Dendritic cell treated with granulocyte-macrophage colony-stimulating factor and Interleukin-4, amounts not matched to agents 40 ng/mL and 50 ng/mL, for 4 days (primary cell): ENCODE data around the gene PP2D1.
"Not testable (repeated sequence)": the region's sequence is repeated elsewhere in the genome, so short reads cannot be mapped to it uniquely, and the experiment has no call there.

Experiments used
- H3K27ac Mint-ChIP-seq: one replicate; pipeline ENCODE4 v1.8.0; 2022; ENCODE audit warnings: mild to moderate bottlenecking, mixed read lengths
- H3K27me3 Mint-ChIP-seq: one replicate; pipeline ENCODE4 v1.8.0; 2022; ENCODE audit warnings: mild to moderate bottlenecking, mixed read lengths
- H3K36me3 Mint-ChIP-seq: one replicate; pipeline ENCODE4 v1.8.0; 2022; ENCODE audit warnings: low read depth, mixed read lengths
- H3K4me1 Mint-ChIP-seq: one replicate; pipeline ENCODE4 v1.8.0; 2022; ENCODE audit warnings: low read depth, mixed read lengths
- H3K4me3 Mint-ChIP-seq: one replicate; pipeline ENCODE4 v1.8.0; 2022; ENCODE audit warnings: mild to moderate bottlenecking, moderate library complexity, mixed read lengths
- H3K9me3 Mint-ChIP-seq: one replicate; pipeline ENCODE4 v1.8.0; 2022; ENCODE audit warnings: mixed read lengths
- intact Hi-C: fragments of 100-400 bp; cut with micrococcal nuclease; formaldehyde crosslinking; loops from one replicate; pipeline ENCODE4 v1.15.0; 2022

Gene PP2D1

DNA sequence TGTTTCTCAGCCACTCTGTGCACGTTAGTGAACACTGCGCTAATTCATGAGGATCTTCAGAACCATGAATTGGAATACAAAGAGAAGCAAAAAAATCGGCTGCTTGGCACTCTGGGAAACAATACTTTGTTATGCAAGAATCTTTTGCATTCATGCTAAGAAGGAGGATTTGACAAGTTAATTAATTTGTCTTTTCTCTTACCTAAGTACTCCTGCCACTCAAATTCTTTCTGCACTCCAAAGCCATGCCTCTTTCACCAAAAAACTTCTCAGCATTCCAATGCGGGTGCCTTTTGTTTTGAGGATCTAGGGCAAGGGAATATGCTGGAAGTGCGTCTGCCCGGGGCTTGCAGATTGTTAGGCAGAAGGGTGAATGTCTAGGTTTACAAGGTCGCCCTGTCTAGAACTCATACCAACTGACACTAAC lies 16.9 kb upstream of the PP2D1 start:
- Mint-ChIP-seq H3K27ac (no peak overlapping the region), H3K9me3 (no peaks in the 10 kb centered on the region), H3K27me3 (no peaks in the 10 kb centered on the region), H3K36me3 (no peaks in the 10 kb centered on the region), H3K4me3 (no peak overlapping the region), H3K4me1 (peaks cover 5% of the 10 kb centered on the region)
- intact Hi-C loops, result no loop called here

DNA sequence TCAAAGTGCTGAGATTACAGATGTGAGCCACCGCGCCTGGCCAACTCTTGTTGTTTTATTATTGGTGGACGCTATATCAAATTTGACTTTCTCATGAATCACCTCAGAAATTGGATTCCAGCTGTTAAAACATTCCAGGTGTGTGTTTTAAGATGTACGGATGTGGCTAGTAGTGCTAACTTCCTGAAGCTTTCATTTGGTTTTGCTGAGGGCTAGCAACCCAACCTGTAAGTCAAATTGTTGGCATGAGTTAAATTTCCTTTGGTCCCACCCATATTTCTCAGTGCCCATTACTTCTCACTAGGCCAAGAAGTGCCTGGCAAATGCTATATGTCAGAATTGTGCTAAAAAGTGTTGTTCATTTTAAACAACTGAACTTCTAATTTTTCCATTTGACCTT lies 15.1 kb upstream of the PP2D1 start:
- no peak overlapping the region for H3K27ac Mint-ChIP-seq
- intact Hi-C loops, result no loop called here
- H3K27me3 Mint-ChIP-seq, result no peaks in the 10 kb centered on the region
- H3K4me3 Mint-ChIP-seq, result no peak overlapping the region
- H3K4me1 Mint-ChIP-seq, result peaks cover 11% of the 10 kb centered on the region
- H3K9me3 Mint-ChIP-seq, result no peaks in the 10 kb centered on the region
- H3K36me3 Mint-ChIP-seq, result no peaks in the 10 kb centered on the region

DNA sequence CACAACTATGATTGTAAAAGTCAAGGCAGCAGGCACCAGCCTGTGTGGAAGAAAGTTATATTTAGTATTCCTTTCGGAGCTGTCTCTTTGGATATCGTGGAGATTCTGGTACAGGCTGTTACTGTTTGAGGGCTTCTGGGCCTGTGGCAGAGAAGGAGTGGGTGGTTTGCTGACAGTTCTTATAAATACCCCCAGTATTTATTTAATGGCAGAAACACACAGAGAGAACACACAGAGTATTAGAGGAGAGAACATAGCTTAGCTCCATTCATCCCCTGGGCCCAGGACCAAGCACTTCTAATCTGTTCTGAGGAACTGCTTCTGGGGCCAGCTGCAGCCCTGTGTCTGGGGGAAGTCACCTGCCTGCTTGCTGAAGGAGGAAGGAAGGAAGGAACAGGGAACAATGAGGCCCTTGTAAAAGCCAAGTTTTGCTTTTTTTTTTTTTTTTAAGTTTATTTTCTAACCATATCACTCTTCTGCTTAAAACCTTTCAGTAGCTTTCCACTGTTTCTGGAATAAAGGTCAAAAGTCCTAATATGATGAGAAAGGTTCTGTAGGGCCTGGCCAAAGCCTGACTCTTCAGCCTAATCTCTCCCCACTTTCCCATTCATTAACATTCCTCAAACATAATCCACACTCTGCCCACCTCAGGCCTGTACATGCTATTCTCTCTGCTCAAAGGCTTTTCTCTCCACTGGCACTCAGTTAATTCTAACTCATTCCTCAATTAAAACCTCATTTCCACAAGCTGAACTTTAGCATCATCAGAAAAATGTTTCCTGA lies 11.8 kb upstream of the PP2D1 start:
- H3K27ac Mint-ChIP-seq, result no peak overlapping the region
- H3K4me1 Mint-ChIP-seq, result peaks cover 11% of the 10 kb centered on the region
- intact Hi-C loops, result no loop called here
- H3K4me3 Mint-ChIP-seq, result no peak overlapping the region
- H3K27me3 Mint-ChIP-seq, result no peaks in the 10 kb centered on the region
- no peaks in the 10 kb centered on the region for H3K9me3 Mint-ChIP-seq
- H3K36me3 Mint-ChIP-seq, result no peaks in the 10 kb centered on the region

DNA sequence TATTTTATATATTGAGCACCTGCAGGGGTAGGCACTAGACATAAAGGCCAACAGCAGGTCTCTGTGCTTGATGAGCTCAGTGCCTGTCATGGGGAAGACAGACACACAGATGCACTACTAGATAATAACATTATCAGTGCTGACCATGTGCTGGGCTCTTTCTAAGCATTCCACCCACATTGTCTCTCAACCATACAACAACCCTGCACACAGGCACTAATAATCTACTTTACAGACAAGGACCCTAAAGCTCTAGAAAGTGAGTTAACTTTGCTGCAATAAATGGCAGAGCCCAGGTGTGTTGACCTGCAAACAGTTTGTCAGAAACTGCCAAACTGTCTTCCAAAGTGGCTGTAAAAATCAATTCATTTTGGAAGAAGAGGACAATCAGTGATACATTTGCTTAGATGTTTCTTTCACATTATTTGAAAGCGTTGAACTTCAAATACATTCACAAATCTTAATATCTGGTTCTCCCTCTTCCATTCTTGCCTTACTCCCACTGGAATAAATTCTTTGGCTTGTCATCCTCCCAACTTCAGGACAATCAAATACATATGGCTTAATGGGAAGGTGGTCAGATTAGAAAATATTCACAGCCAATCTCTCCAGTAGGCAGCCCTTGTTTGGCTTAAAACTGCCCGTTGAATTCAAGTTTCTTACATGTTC lies 11.0 kb upstream of the PP2D1 start:
- H3K4me1 Mint-ChIP-seq, result peaks cover 11% of the 10 kb centered on the region

GRCh38 chr3:20016076-20016475 lies 4.0 kb upstream of the PP2D1 start:
- H3K36me3 Mint-ChIP-seq, H3K4me3 Mint-ChIP-seq, H3K9me3 Mint-ChIP-seq, H3K27me3 Mint-ChIP-seq, intact Hi-C loops, H3K4me1 Mint-ChIP-seq, H3K27ac Mint-ChIP-seq: not testable (repeated sequence)

More for the DNA sequence above, 11.0 kb upstream of the PP2D1 start:
- H3K27ac Mint-ChIP-seq, result no peak overlapping the region
- intact Hi-C loops, result no loop called here
- H3K36me3 Mint-ChIP-seq, result no peaks in the 10 kb centered on the region
- no peaks in the 10 kb centered on the region for H3K9me3 Mint-ChIP-seq
- no peak overlapping the region for H3K4me3 Mint-ChIP-seq
- no peaks in the 10 kb centered on the region for H3K27me3 Mint-ChIP-seq

- Mint-ChIP-seq H3K9me3 (no peaks in the 10 kb centered on the region), H3K27ac (no peak overlapping the region), H3K4me3 (no peak overlapping the region), H3K36me3 (no peaks in the 10 kb centered on the region), H3K27me3 (no peaks in the 10 kb centered on the region), H3K4me1 (no peaks in the 10 kb centered on the region)
- intact Hi-C loops, result no loop called here
Observed at GRCh38 chr3:20015525-20015924, 3.5 kb upstream of the PP2D1 start.

GRCh38 chr3:20013396-20013795 lies 1.3 kb upstream of the PP2D1 start:
- Mint-ChIP-seq H3K27ac (no peak overlapping the region), H3K27me3 (no peaks in the 10 kb centered on the region), H3K36me3 (no peaks in the 10 kb centered on the region), H3K9me3 (no peaks in the 10 kb centered on the region), H3K4me3 (no peak overlapping the region), H3K4me1 (no peaks in the 10 kb centered on the region)
- intact Hi-C loops, result no loop called here

GRCh38 chr3:20008646-20009045 lies 3.4 kb downstream of the PP2D1 start:
- Mint-ChIP-seq H3K4me1 (no peaks in the 10 kb centered on the region), H3K9me3 (no peaks in the 10 kb centered on the region), H3K27me3 (no peaks in the 10 kb centered on the region), H3K36me3 (no peaks in the 10 kb centered on the region), H3K4me3 (no peak overlapping the region), H3K27ac (no peak overlapping the region)
- intact Hi-C loops, result no loop called here

DNA sequence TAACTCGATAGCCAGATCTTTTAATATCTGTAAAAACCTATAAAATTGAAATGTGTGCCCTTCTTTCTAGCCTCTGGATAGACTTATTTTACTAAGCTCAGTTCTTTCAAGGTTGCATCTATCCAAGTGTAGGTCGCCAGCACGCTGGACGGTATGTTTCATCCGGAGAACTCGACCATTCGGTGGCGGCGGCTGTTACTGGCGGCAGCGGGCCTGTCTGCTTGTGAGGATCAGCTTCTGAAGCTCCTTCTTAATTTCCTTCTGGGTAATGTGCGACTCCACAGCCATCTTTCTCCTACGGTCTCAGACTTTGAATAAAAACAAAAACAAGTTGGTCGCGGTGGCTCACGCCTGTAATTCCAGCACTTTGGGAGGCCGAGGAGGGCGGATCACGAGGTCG lies 4.1 kb downstream of the PP2D1 start:
- Mint-ChIP-seq H3K4me3 (no peak overlapping the region), H3K27ac (no peak overlapping the region), H3K27me3 (no peaks in the 10 kb centered on the region), H3K36me3 (no peaks in the 10 kb centered on the region), H3K4me1 (no peaks in the 10 kb centered on the region), H3K9me3 (no peaks in the 10 kb centered on the region)
- intact Hi-C loops, result no loop called here

GRCh38 chr3:20001932-20002331 lies 10.1 kb downstream of the PP2D1 start:
- Mint-ChIP-seq H3K36me3 (no peaks in the 10 kb centered on the region), H3K4me3 (no peak overlapping the region), H3K27me3 (no peaks in the 10 kb centered on the region)

DNA sequence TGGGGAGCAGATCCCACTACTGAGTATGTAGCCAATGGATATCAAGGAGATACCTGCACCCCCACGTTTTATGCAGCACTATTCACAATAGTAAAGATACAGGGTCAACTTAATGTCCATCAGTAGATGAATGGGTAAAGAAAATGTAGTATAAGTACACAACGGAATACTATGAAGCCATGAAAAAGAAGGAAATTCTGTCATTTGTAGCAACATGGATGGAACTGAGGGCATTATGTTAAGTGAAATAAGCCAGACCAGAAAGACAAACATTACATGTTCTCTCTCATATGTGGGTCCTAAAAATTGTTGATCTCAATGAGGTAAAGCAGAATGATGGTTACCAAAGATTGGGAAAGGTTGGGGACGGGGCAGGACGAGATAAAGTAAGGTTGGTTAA lies 14.6 kb downstream of the PP2D1 start:
- no peak overlapping the region for H3K4me3 Mint-ChIP-seq
- no peaks in the 10 kb centered on the region for H3K9me3 Mint-ChIP-seq
- intact Hi-C loops, result no loop called here
- no peaks in the 10 kb centered on the region for H3K27me3 Mint-ChIP-seq
- no peaks in the 10 kb centered on the region for H3K4me1 Mint-ChIP-seq
- H3K36me3 Mint-ChIP-seq, result no peaks in the 10 kb centered on the region
- H3K27ac Mint-ChIP-seq, result no peak overlapping the region

More at GRCh38 chr3:20001932-20002331, 10.1 kb downstream of the PP2D1 start:
- Mint-ChIP-seq H3K4me1 (no peaks in the 10 kb centered on the region), H3K9me3 (no peaks in the 10 kb centered on the region), H3K27ac (no peak overlapping the region)
- intact Hi-C loops, result no loop called here

- intact Hi-C loops, result no loop called here
- Mint-ChIP-seq H3K36me3 (no peaks in the 10 kb centered on the region), H3K27ac (no peak overlapping the region), H3K4me3 (no peak overlapping the region), H3K9me3 (no peaks in the 10 kb centered on the region), H3K4me1 (no peaks in the 10 kb centered on the region), H3K27me3 (no peaks in the 10 kb centered on the region)
Observed at GRCh38 chr3:19994796-19995195, 17.3 kb downstream of the PP2D1 start.

DNA sequence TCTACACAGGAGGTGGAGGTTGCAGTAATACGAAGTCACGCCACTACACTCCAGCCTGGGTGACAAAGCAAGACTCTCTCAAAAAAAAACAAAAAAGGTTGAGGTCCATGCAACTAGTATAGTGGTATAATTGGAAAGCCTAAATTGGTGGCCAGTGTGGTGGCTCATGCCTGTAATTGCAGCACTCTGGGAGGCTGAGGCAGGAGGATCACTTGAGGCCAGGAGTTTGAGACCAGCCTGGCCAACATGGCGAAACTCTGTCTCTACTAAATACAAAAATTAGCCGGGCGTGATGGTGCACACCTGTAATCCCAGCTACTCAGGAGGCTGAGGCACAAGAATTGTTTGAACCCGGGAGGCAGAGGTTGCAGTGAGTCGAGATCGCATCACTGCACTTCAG lies 23.2 kb downstream of the PP2D1 start:
- H3K4me1 Mint-ChIP-seq, H3K9me3 Mint-ChIP-seq, H3K27ac Mint-ChIP-seq, intact Hi-C loops, H3K27me3 Mint-ChIP-seq, H3K4me3 Mint-ChIP-seq: not testable (repeated sequence)
- peaks cover 26% of the 10 kb centered on the region for H3K36me3 Mint-ChIP-seq

DNA sequence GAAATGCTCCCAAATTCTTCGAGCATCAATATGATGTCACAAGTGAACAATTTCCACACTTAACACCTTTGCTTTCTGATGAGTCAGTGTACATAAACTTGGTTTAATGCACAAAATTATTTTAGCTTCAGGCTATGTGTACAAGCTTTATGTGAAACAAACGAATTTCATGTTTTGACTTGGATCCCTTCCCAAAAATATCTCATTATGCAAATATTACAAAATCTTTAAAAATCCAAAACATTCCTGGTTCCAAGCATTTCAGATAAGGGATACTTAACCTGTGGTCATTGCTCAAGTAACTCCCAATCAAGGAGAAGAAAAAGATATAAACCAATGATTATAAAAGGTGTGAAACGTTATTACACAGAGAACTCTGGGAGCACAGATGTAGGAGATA lies 40.0 kb downstream of the PP2D1 start:
- Mint-ChIP-seq H3K36me3 (peaks cover 87% of the 10 kb centered on the region), H3K9me3 (no peaks in the 10 kb centered on the region), H3K4me3 (no peak overlapping the region), H3K27me3 (no peaks in the 10 kb centered on the region), H3K27ac (no peak overlapping the region), H3K4me1 (peaks cover 13% of the 10 kb centered on the region)
- intact Hi-C loops, result no loop called here

GRCh38 chr3:19970327-19970726 lies 41.7 kb downstream of the PP2D1 start:
- H3K27me3 Mint-ChIP-seq, result no peaks in the 10 kb centered on the region
- H3K27ac Mint-ChIP-seq, result no peak overlapping the region
- peaks cover 28% of the 10 kb centered on the region for H3K4me1 Mint-ChIP-seq
- H3K4me3 Mint-ChIP-seq, result no peak overlapping the region
- peaks cover 85% of the 10 kb centered on the region for H3K36me3 Mint-ChIP-seq
- no peaks in the 10 kb centered on the region for H3K9me3 Mint-ChIP-seq
- intact Hi-C loops, result no loop called here
